Amniotic epithelial cell (primary cell): Measurements from ENCODE around the gene NDUFV1.
"Not testable (repeated sequence)": the region's sequence is repeated elsewhere in the genome, so short reads cannot be mapped to it uniquely, and the experiment has no call there.

Source experiments
- DNase-seq: peaks from one replicate; pipeline ENCODE4 v3.0.0-alpha.2; 2010; ENCODE audit warnings: low read depth

The NDUFV1 gene

DNA sequence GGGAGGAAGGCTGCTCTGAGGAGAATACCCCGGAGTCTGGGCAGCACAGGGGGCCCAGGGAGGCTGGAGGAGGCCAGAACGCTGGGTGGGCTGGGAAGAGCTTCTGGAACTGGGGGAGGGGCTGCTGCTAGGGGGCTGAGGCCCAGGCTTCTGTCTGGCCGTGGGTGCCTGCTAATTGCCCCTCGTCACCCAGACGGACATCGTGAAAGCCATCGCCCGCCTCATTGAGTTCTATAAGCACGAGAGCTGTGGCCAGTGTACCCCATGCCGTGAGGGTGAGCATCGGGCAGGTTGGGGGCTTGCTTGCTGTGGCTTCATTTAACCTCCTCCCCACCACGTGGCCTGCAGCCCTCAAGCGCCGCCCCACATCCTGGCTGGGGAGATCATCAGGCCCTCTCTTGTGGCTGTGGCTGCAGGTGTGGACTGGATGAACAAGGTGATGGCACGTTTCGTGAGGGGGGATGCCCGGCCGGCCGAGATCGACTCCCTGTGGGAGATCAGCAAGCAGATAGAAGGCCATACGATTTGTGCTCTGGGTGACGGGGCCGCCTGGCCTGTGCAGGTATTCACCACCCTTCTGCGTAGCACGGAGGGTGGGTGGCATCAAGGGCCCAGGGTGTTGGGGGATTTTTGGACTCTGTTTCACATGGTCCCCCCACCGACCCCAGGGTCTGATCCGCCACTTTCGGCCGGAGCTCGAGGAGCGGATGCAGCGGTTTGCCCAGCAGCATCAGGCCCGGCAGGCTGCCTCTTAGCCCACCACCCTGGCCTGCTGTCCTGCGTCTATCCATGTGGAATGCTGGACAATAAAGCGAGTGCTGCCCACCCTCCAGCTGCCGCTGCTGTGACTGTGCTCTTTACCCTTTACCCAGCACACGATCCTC, 5.2 kb downstream of the NDUFV1 start:
- DNase-seq = no peak

DNA sequence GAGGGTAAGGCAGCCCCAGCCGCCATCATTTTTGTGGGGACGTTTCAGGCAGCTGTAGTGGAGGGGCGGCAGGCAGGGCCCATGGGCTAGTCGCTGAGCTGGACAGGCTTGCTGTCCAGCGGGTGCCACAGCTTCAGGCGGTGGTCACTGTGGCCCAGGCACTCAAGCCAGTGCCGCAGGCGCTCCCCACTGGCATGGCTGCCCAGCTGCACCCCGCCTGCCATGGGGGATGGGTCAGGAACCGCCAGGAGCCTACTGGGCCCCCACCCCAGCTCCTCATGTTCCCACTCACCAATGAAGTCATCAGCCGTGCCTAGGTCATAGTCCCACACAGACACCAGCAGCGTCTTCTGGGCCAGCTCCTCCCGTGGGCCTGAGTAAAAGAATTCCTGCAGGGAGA, 6.0 kb downstream of the NDUFV1 start:
- DNase-seq = no peak

DNA sequence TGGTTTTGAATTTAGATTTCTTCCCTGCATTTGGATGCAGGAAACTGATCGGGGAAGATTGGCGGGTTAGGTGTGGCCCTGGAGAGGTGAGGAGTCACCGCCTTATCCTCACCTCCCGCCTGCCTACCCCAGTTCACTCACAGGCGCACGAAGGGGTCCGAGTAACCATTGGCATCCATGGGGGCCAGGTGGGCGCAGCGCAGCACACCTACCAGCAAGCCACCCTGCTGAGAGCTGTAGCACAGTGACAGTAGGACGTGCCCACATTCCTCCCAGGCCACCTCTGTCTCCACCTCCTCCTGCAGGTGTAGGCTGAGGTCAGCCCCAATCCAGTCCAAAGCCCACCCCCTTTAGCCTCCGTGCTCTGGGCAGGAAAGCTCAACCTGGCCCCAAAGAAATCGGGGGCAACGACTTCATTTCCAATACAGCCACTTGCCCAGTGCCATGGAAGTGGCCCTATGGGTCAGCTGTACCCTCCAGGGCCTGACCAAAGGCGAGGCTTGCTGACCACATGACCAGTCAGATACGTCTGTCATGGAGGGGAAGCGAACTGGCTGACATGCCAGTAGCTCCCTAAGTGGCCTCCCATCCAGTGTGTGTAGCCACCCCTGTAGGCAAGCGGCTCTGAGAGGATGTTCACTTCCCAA, 6.7 kb downstream of the NDUFV1 start:
- no peak for DNase-seq

DNA sequence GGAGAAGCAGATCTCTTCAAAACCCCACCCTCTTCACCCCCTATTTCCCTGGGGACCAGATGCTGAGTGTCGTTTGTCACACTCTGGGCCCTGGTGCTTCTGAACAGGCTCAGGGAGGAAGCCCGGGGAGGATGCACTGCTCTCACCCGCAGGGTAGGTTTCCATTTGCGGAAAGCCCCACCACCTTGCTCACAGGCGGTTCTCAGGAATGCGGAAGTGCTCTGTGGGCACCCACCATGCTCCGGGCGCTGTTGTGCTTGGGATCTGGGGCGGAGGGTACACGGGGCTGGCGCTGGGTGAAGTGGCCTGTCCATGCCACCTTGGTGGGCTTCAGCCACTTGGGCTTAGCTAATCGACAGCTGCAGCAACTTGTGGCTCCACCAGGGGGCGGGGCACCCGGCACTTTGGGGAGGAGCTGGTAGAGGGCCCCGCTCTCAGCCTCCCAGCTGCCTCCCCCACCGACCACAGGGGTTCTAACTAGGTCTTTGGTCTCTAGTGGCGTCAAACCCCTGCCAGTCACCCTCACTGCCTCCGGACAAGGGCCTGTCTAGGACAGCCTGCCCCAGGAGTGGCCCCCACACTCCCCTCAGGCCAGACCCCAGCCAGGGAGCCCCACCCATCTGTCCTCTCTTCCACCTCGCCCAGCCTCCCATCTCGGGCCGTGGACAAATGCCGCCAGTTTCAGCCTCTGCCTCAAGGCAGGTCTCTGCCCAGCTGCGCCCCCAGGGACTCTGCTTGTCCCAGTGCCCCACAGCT, 7.4 kb downstream of the NDUFV1 start:
- DNase-seq = peak; percentile 40

DNA sequence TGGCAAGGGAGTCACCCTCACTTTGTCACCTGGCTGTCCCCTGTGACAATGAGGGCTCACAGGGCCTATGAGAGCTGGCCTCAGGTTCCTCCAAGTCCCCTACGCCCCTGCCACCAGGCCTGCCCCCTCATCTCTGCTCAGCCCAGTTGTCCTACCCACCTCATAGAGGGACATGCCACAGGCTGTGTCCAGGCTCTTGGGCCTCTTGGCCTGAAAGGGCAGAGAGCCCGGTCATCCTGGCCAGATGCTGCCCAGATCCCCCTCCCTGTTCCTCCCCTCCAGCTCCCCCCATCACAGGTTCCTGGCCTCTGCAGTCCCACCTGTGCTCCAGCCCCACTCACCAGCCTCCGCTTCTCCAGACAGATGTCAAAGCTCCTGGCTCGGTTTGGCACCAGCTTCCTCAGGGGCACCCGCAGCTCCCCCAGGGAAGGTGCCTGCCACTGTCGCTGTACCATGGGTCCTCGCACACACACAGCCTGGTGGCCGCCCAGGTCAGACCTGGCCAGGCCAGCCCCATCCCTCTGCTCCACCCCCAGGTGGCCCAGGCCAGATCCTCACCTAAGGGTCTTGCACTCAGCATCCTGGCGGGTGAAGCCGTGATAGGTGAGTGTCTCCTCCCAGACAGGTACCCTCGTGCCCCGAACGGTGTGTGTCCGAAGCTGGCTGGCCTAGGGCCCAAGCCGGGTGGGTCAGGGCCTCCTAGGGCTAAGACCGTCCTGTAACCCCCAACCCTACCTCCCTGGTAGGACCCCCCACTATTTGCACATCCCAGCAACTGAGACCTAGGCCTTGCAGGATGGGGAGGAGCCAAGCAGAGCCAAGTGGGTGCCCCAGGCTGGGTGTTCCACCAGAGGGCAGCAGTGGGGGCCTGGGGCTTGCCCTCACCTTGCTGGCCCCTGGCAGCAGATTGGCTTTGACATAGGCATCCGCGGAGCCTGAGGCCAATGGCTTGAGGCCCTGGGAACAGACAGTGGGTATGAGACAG, 8.3 kb downstream of the NDUFV1 start:
- DNase-seq = peak; percentile 7

DNA sequence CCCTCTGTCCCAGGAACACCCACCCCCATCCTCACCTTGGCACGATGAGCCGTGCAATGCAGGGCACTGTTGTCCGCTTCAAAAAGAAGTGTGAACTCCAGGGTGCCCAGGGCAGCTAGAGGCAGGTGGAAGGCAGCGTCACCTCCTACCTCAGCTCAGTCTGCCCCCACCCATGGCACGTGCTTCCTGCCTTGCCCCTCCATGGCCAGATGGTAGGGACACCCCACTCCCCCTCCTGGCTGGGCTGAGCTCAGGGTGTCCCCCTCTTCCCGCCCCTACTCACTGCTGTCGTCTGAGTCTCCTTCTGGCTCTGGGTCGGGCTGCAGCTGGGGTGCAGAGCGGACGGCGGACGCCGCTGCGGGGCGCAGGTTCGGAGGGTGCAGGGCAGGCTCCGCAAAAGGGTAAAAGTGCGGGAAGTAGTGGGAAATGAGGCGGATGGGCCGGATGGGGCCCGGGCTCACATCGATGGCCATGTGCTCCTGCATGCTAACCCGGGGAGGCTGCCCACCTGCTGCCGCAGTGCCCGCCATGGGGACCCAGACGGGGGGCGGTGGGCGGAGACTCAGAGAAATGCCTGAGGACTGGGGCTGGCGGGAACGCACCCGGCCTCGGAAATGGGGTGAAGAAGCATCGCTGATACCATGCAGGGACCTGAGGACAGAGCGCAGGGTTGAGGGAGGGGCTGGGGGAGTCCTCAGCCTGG, 9.1 kb downstream of the NDUFV1 start:
- no peak for DNase-seq

DNA sequence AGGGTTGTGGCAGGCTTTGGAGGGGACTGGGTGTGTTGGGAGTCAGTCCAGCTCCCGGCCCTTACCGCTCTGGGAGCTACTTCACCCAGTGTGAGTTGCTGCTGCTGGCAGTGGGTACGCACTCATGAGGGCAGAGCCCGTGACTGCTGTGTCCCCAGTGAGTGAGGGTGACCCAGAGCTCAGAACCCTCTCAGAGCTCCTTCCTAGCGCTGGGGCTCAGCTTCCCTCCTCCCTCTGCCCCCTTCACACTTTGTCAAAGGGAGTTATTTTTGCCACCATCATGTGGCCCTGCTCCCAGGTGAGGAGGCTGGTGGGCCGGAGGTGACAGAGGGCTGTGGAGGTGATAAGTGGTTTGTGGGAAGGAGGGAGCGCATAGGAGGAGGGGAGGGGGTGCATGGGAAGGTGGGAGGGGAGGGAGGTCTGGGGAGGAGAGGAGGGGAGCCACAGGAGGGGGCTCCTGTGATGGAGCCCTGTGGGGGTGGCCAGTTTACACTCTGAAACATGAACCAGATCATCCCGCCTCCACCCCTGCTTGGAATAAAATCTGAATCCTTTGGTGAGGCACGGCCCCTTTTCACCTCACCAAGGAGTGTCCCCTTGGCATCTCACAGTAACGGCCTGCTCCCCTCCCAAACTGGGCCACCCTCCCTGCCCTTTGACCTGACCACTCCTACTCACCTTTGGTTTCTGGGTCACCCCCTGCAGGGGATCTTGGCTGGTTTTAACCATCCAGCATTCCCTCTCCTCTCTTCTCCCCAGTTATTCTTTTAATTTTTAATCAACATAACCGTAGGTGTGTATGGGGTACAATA, 9.9 kb downstream of the NDUFV1 start:
- no peak for DNase-seq

DNA sequence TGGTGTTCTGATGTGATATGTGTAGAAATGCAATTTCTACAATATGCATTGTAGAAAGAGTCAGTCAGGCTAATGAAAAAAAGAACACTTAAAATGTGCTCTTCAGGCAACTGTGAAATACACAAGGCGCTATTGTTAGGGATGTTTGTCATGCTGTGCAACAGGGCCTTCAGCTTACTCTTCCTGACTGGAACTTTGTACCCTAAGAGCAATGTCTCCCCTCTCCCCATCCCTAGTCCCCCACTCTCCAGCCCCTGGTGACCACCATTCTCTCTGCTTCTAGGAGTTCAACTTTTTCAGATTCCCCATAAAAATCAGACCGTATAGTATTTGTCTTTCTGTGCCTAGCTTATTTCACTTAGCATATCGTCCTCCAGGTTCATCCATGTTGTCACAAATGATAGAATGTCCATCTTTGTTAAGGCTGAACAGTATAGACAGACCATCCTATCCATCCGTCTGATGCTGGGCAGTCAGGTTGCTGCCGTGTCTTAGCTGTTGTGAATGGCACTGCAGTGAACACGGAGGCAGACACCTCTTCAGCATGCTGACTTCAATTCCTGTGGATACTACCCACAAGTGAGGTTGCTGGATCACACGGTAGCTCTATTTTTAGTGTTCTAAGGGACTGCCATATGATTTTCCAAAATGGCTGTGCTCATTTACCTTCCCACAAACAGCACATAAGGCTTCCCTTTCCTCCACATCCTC, 10.7 kb downstream of the NDUFV1 start:
- no peak for DNase-seq

DNA sequence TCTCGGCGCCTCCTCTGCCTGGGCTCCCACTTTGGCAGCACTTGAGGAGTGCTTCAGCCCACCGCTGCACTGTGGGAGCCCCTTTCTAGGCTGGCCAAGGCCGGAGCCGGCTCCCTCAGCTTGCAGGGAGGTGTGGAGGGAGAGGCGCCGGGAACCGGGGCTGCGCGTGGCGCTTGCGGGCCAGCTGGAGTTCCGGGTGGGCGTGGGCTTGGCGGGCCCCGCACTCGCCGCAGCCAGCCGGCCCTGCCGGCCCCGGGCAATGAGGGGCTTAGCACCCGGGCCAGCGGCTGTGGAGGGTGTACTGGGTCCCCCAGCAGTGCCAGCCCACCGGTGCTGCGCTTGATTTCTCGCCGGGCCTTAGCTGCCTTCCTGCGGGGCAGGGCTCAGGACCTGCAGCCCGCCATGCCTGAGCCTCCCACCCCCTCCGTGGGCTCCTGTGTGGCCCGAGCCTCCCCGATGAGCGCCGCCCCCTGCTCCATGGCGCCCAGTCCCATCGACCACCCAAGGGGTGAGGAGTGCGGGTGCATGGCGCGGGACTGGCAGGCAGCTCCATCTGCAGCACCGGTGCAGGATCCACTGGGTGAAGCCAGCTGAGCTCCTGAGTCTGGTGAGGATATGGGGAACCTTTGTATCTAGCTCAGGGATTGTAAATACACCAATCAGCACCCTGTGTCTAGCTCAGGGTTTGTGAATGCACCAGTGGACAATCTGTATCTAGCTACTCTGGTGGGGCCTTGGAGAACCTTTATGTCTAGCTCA, 12.3 kb downstream of the NDUFV1 start:
- not testable (repeated sequence) for DNase-seq

DNA sequence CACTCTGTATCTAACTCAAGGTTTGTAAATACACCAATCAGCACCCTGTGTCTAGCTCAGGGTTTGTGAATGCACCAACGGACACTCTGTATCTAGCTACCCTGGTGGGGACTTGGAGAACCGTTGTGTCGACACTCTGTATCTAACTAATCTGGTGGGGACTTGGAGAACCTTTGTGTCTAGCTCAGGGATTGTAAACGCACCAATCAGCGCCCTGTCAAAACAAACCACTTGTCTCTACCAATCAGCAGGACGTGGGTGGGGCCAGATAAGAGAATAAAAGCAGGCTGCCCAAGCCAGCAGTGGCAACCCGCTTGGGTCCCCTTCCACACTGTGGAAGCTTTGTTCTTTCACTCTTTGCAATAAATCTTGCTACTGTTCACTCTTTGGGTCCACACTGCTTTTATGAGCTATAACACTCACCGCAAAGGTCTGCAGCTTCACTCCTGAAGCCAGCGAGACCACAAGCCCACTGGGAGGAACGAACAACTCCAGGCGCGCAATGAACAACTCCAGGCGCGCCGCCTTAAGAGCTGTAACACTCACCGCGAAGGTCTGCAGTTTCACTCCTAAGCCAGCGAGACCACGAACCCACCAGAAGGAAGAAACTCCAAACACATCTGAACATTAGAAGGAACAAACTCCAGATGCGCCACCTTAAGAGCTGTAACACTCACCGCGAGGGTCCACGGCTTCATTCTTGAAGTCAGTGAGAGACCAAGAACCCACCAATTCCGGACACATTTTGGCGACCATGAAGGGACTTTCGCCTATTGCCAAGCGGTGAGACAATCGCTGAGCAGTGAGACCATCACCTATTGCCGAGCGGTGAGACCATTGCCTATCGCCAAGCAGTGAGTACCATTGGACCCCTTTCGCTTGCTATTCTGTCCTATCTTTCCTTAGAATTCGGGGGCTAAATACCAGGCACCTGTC, 13.2 kb downstream of the NDUFV1 start:
- DNase-seq = not testable (repeated sequence)

DNA sequence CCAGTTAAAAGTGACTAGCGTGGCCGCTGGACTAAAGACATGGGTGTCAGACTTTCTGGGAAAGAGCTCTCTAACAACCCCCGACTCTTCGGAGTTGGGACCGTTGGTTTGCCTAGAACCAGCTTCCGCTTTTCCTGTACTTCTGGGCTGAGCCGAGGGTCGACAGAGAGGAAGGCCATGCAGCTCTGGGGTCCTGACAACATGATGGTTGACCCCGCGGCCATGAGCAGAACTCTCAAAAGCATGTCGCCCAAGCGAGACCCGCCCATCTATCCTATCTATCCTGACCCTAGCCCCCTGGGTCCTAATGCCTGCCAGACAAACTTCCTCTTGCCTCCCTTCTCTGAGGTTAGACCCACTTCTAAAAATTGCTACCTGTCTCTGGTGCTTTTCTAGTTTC, 13.9 kb downstream of the NDUFV1 start:
- DNase-seq = not testable (repeated sequence)

DNA sequence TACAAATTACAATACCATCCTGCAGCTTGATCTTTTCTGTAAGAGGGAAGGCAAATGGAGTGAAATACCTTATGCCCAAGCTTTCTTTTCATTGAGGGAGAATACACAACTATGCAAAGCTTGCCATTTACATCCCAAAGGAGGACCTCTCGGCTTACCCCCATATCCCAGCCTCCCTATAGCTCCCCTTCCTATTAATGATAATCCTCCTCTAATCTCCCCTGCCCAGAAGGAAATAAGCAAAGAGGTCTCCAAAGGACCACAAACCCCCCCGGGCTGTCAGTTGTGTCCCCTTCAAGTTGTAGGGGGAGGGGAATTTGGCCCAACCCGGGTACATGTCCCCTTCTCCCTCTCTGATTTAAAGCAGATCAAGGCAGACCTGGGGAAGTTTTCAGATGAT, 15.2 kb downstream of the NDUFV1 start:
- DNase-seq = not testable (repeated sequence)

DNA sequence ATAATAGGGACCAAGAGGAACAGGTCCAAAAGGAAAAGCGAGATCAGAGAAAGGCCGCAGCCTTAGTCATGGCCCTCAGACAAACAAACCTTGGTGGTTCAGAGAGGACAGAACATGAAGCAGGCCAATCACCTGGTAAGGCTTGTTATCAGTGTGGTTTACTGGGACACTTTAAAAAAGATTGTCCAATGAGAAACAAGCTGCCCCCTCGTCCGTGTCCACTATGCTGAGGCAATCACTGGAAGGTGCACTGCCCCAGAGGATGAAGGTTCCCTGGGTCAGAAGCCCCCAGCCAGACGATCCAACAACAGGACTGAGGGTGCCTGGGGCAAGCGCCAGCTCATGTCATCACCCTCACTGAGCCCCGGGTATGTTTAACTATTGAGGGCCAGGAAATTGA, 16.2 kb downstream of the NDUFV1 start:
- not testable (repeated sequence) for DNase-seq

DNA sequence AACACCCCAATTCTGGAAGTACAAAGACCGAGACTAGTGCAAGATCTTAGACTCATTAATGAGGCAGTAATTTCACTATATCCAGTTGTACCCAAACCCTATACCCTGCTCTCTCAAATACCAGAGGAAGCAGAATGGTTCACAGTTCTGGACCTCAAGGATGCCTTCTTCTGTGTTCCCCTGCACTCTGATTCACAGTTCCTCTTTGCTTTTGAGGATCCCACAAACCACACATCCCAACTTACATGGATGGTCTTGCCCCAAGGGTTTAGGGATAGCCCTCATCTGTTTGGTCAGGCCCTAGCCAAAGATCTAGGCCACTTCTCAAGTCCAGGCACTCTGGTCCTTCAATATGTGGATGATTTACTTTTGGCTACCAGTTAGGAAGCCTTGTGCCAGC, 17.1 kb downstream of the NDUFV1 start:
- DNase-seq = not testable (repeated sequence)

DNA sequence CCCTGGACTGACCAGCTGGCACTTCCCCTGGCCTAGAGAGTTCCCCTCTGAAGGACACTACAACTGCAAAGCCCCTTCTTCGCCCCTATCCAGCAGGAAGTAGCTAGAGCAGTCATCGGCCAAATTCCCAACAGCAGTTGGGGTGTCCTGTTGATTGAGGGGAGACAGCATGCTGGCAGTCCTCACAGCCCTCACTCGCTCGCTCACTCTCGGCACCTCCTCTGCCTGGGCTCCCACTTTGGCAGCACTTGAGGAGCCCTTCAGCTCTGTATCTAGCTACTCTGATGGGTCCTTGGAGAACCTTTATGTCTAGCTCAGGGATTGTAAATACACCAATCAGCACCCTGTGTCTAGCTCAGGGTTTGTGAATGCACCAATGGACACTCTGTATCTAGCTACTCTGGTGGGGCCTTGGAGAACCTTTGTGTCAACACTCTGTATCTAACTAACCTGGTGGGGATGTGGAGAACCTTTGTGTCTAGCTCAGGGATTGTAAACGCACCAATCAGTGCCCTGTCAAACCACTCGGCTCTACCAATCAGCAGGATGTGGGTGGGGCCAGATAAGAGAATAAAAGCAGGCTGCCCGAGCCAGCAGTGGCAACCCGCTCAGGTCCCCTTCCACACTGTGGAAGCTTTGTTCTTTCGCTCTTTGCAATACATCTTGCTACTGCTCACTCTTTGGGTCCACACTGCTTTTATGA, 19.5 kb downstream of the NDUFV1 start:
- DNase-seq = not testable (repeated sequence)

DNA sequence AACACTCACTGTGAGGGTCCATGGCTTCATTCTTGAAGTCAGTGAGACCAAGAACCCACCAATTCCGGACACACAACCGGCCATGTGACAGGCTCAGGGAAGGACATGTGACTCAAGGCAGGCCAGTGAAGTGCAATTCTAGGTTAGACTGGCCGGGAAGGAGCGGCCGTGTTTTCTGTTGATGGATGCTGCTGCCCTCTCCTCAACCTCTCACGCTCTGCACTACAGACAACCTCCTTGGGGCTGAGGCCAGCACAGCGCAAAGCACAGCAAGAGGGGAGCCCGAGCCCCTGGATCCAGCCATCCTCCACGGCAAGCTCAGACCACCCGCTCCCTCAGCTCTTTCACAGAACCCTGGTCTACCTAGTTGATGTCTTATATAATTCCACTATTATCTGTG, 20.2 kb downstream of the NDUFV1 start:
- no peak for DNase-seq

DNA sequence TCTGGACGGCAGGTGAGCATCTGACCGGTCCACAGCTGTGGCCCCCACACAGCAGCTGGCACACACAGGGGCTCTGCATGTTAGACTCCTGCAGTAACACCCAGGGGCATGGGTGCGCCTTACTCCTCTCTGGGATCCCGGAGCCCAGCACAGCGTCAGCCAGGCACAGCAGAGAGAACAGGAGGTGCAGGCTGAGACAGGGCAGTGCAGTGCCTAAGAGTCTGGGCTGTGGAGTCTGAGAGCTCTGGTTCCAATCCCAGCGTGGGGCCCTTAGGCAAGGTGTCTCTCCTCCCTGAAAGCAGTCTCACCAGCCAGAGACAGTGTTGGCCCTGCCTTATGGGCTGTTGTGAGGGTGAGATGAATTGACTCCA, 20.7 kb downstream of the NDUFV1 start:
- DNase-seq = no peak
